Liver (tissue), 9 donors: ENCODE measurements around the gene KCNMA1. TPM values are rescaled to one million over a fixed set of nuclear protein-coding genes. Genes with fewer than 3 reads are reported as not detected.

Experiments
- DNase-seq: peaks from one replicate; pipeline ENCODE4 v3.0.0-alpha.2; 2017; ENCODE audit warnings: low spot score
- H3K27ac ChIP-seq, 2 donors: one replicate each; pipeline ENCODE4 v1.7.0; 2013; ENCODE audit warnings: inconsistent platforms in 2 of 2, low read length in 2 of 2, control low read depth in 1 of 2, low read depth in 1 of 2, mild to moderate bottlenecking in 1 of 2
- H3K27me3 ChIP-seq, 4 donors: one replicate each; pipeline versions ENCODE4 v1.6.1 to v1.7.0; 2013; ENCODE audit warnings: low read length in 3 of 4, inconsistent platforms in 1 of 4, mild to moderate bottlenecking in 1 of 4, moderate library complexity in 1 of 4; ENCODE audit not compliant: control insufficient read depth in 4 of 4, insufficient read depth in 4 of 4
- H3K36me3 ChIP-seq, 4 donors: one replicate each; pipeline versions ENCODE4 v1.6.1 to v1.7.0; 2013; ENCODE audit warnings: low read length in 3 of 4, mild to moderate bottlenecking in 3 of 4, low read depth in 1 of 4, moderate library complexity in 1 of 4; ENCODE audit not compliant: control insufficient read depth in 4 of 4, insufficient read depth in 3 of 4
- H3K4me1 ChIP-seq, 4 donors: one replicate each; pipeline versions ENCODE4 v1.6.1 to v1.7.0; 2013; ENCODE audit warnings: low read length in 3 of 4, mild to moderate bottlenecking in 3 of 4, moderate library complexity in 1 of 4; ENCODE audit not compliant: control insufficient read depth in 4 of 4, insufficient read depth in 4 of 4
- H3K4me3 ChIP-seq, 3 donors: one replicate each; pipeline versions ENCODE4 v1.6.1 to v1.7.0; 2013; ENCODE audit warnings: low read length in 3 of 3, control low read depth in 1 of 3, low read depth in 1 of 3, mild to moderate bottlenecking in 1 of 3
- H3K9ac ChIP-seq, 2 donors: one replicate each; pipeline ENCODE4 v1.7.0; 2013; ENCODE audit warnings: low read length in 2 of 2, mild to moderate bottlenecking in 2 of 2, moderate library complexity in 2 of 2, control low read depth in 1 of 2, low read depth in 1 of 2
- H3K9me3 ChIP-seq, 4 donors: one replicate each; pipeline versions ENCODE4 v1.6.1 to v1.7.0; 2013; ENCODE audit warnings: low read length in 3 of 4; ENCODE audit not compliant: control insufficient read depth in 4 of 4
- EGR1 ChIP-seq, 2 donors: IDR thresholded peaks; 2 replicates each; pipeline ENCODE4 v1.6.1; 2016 to 2018; ENCODE audit warnings: antibody characterized with exemption in 2 of 2, low read depth in 2 of 2
- FOXA1 ChIP-seq: IDR thresholded peaks from 2 replicates; pipeline ENCODE4 v1.6.1; 2016; ENCODE audit warnings: antibody characterized with exemption
- FOXA2 ChIP-seq: IDR thresholded peaks from 2 replicates; pipeline ENCODE4 v1.6.1; 2016; ENCODE audit warnings: antibody characterized with exemption
- GABPA ChIP-seq, 2 donors: IDR thresholded peaks in 1 of 2; conservative IDR thresholded peaks in 1 of 2; 2 replicates each; pipeline ENCODE4 v1.6.1; 2016; ENCODE audit warnings: antibody characterized with exemption in 2 of 2, mild to moderate bottlenecking in 1 of 2, moderate library complexity in 1 of 2
- HNF4A ChIP-seq, 2 donors: conservative IDR thresholded peaks; 2 replicates each; pipeline ENCODE4 v1.6.1; 2016; ENCODE audit warnings: antibody characterized with exemption in 2 of 2, mild to moderate bottlenecking in 2 of 2
- HNF4G ChIP-seq: IDR thresholded peaks from 2 replicates; pipeline ENCODE4 v1.6.1; 2016; ENCODE audit warnings: antibody characterized with exemption
- JUND ChIP-seq, 2 donors: IDR thresholded peaks; 2 replicates each; pipeline ENCODE4 v1.6.1; 2016; ENCODE audit warnings: antibody characterized with exemption in 2 of 2
- NR2F2 ChIP-seq: IDR thresholded peaks from 2 replicates; pipeline ENCODE4 v1.6.1; 2016; ENCODE audit warnings: antibody characterized with exemption
- RAD21 ChIP-seq, 2 donors: IDR thresholded peaks; 2 replicates each; pipeline ENCODE4 v1.6.1; 2016; ENCODE audit warnings: antibody characterized with exemption in 2 of 2, mild to moderate bottlenecking in 2 of 2
- RXRA ChIP-seq, 2 donors: IDR thresholded peaks; 2 replicates each; pipeline ENCODE4 v1.6.1; 2017 to 2018; ENCODE audit warnings: antibody characterized with exemption in 2 of 2, mild to moderate bottlenecking in 1 of 2
- SP1 ChIP-seq: IDR thresholded peaks from 2 replicates; pipeline ENCODE4 v1.6.1; 2018; ENCODE audit warnings: antibody characterized with exemption, mild to moderate bottlenecking
- TAF1 ChIP-seq: conservative IDR thresholded peaks from 2 replicates; pipeline ENCODE4 v1.6.1; 2016; ENCODE audit warnings: antibody characterized with exemption, mild to moderate bottlenecking
- YY1 ChIP-seq: IDR thresholded peaks from 2 replicates; pipeline ENCODE4 v1.6.1; 2016; ENCODE audit warnings: antibody characterized with exemption, mild to moderate bottlenecking
- WGBS: extraction: QIAGEN DNeasy Blood & Tissue Kit; methylation state at CpG from one replicate; pipeline ENCODE4 v1.1.7; 2013; 5-methylcytosine and 5-hydroxymethylcytosine counted together
- polyA plus RNA-seq, 2 donors: library from polyadenylated mRNA; stranded (reverse) in 1 of 2; unstranded in 1 of 2; fragments of 200-250 nt in 1 of 2; fragments of >200 nt in 1 of 2; fragmentation: Nextera tagmentation in 1 of 2; extraction: Ambion mirVana in 1 of 2; gene quantifications; one replicate each; pipeline versions ENCODE4 v1.2.1 to v1.2.3, GENCODE V29; 2013 to 2015
- total RNA-seq, 2 donors: library from RNA; depleted of rRNA; stranded (reverse); fragments of >200 nt; gene quantifications; one replicate each; pipeline ENCODE4 v1.2.3, GENCODE V29; 2014
- TF ChIP-seq, protein P1 (sequence below): IDR thresholded peaks from 2 replicates; pipeline ENCODE4 v1.6.1; 2016; ENCODE audit warnings: antibody characterized with exemption
- TF ChIP-seq, protein P2 (sequence below): IDR thresholded peaks from 2 replicates; pipeline ENCODE4 v1.6.1; 2016; ENCODE audit warnings: antibody characterized with exemption
- TF ChIP-seq, protein P3 (sequence below): fragments of 150-350 bp; IDR thresholded peaks from 2 replicates; pipeline ENCODE4 v1.5.1; 2017; ENCODE audit warnings: improper control_type of control experiment, low read depth, low read length; ENCODE audit not compliant: missing input control
- TF ChIP-seq, protein P4 (sequence below): IDR thresholded peaks from 2 replicates; pipeline ENCODE4 v1.6.1; 2016; ENCODE audit warnings: antibody characterized with exemption, mild to moderate bottlenecking
- TF ChIP-seq, protein P5 (sequence below): IDR thresholded peaks from 2 replicates; pipeline ENCODE4 v1.6.1; 2016; ENCODE audit warnings: antibody characterized with exemption
- donor health status: healthy.
- donor health status: healthy.
- donor health status: healthy.
- donor health status: healthy.
- donor health status: healthy.

KCNMA1 gene
- total and polyA plus RNA-seq, 4 donors, result 2.5 to 9.7 (median 4.7) TPM

DNA sequence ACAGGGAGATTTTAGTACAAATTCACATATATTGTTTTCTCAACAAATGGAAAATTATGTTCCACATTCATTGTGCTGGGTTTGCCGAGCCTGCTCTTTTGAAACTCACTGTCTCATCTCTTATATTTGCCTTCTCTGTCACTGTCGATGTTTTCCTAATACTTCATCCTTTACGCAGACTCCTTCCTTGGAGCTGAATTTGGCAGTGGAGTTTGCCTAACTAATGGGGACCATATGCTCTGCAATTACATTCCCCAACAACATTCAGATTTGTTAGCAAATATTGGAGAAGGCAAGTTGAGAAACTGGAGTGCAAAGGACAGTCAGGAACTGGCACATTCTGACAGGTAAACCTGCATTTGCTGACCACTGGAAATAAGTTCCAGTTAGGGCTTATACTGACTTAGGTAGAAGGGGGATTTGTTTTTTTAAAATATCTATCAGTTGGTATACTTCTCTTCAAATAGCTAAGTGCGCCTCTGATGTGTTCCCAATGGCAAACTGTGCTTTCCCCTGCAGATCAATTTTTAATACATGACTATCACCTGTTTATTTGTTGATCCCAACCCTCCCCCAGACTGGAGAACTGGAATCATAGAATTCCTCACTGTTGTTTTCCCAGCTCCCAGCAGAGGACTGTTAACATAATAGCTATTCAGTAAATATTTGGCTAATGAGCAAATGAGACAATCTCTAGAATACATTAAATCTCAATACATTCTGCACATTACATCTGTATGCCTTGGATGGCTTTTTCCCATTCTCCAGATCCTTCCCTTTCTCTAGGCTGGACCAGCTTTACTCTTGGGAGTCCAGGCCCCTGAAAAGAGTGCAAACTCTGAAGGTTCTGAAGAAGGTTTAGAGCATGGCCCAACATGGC, 769.3 kb downstream of the KCNMA1 start:
- Histone ChIP-seq H3K4me3 (no peak overlapping the region), H3K9ac (no peak overlapping the region), H3K4me1 (peaks cover 0 to 6% (median 0%) of the 10 kb centered on the region in 4 donors), H3K27ac (no peak overlapping the region), H3K9me3 (no peaks in the 10 kb centered on the region), H3K27me3 (no peaks in the 10 kb centered on the region), H3K36me3 (no peaks in the 10 kb centered on the region)
- WGBS, result 60% methylated on average over 4 of the region's 4 CpGs
- peak; percentile 22 to 44 for TF ChIP-seq HNF4A (conservative IDR thresholded peaks at IDR 0.05)
- no peak for TF ChIP-seq FOXA2
- TF ChIP-seq, protein P1, sequence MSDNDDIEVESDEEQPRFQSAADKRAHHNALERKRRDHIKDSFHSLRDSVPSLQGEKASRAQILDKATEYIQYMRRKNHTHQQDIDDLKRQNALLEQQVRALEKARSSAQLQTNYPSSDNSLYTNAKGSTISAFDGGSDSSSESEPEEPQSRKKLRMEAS, result no peak
- TF ChIP-seq, protein P2, sequence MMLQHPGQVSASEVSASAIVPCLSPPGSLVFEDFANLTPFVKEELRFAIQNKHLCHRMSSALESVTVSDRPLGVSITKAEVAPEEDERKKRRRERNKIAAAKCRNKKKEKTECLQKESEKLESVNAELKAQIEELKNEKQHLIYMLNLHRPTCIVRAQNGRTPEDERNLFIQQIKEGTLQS, result no peak
- DNase-seq, result no peak

DNA sequence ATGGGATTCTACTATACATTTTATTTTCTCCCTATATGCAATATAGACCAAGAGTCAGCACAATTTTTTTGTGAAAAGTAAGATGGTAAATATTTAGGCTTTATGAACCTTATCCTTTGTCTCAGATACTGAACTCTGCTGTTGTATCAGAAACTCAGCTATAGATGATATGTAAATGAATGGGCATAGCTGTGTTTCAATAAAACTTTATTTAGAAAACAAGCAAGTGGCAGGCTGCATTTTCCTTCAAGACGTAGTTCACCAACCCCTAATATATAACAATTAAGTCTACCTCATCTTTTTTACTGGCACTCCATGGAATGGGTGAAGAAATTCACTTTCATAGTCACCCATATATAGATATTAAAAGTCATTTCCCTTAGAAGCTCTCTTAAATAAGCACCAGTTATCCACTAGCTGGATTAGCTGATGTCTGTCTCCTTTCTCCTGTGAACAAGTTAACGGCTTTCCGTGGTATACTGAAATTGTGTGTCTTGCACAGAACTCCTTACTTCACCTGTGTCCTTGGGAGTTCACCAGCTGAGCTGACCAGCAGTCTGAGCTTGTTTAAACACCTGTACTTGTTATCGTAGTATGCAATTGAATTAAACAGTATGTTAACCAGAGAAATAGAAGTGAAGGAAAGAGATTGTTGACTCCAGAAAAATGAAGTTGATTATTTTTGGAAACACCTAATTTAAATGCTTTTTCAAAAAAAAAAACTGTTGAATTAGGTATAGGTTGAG, 770.6 kb downstream of the KCNMA1 start:
- Histone ChIP-seq H3K9me3 (no peaks in the 10 kb centered on the region), H3K4me3 (no peak overlapping the region), H3K9ac (no peak overlapping the region), H3K4me1 (peaks cover 0 to 6% (median 0%) of the 10 kb centered on the region in 4 donors), H3K27ac (no peak overlapping the region), H3K27me3 (no peaks in the 10 kb centered on the region), H3K36me3 (no peaks in the 10 kb centered on the region)
- DNase-seq, result no peak
- WGBS, result 92% methylated on average over 4 of the region's 4 CpGs
- TF ChIP-seq TAF1 (no peak), NR2F2 (no peak), JUND (IDR thresholded peaks at IDR 0.05) (no peak), RXRA (IDR thresholded peaks at IDR 0.05) (no peak), YY1 (no peak), HNF4G (no peak), SP1 (no peak), FOXA1 (no peak), HNF4A (conservative IDR thresholded peaks at IDR 0.05) (no peak), EGR1 (IDR thresholded peaks at IDR 0.05; ENCODE audit: low read depth in 2 of 2) (no peak), GABPA (IDR thresholded peaks at IDR 0.05 in 1 of 2, conservative IDR thresholded peaks at IDR 0.05 in 1 of 2) (no peak), RAD21 (IDR thresholded peaks at IDR 0.05) (no peak), FOXA2 (no peak)
- TF ChIP-seq, protein P3, sequence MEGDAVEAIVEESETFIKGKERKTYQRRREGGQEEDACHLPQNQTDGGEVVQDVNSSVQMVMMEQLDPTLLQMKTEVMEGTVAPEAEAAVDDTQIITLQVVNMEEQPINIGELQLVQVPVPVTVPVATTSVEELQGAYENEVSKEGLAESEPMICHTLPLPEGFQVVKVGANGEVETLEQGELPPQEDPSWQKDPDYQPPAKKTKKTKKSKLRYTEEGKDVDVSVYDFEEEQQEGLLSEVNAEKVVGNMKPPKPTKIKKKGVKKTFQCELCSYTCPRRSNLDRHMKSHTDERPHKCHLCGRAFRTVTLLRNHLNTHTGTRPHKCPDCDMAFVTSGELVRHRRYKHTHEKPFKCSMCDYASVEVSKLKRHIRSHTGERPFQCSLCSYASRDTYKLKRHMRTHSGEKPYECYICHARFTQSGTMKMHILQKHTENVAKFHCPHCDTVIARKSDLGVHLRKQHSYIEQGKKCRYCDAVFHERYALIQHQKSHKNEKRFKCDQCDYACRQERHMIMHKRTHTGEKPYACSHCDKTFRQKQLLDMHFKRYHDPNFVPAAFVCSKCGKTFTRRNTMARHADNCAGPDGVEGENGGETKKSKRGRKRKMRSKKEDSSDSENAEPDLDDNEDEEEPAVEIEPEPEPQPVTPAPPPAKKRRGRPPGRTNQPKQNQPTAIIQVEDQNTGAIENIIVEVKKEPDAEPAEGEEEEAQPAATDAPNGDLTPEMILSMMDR, result no peak
- TF ChIP-seq, protein P1, result no peak
- TF ChIP-seq, protein P4, sequence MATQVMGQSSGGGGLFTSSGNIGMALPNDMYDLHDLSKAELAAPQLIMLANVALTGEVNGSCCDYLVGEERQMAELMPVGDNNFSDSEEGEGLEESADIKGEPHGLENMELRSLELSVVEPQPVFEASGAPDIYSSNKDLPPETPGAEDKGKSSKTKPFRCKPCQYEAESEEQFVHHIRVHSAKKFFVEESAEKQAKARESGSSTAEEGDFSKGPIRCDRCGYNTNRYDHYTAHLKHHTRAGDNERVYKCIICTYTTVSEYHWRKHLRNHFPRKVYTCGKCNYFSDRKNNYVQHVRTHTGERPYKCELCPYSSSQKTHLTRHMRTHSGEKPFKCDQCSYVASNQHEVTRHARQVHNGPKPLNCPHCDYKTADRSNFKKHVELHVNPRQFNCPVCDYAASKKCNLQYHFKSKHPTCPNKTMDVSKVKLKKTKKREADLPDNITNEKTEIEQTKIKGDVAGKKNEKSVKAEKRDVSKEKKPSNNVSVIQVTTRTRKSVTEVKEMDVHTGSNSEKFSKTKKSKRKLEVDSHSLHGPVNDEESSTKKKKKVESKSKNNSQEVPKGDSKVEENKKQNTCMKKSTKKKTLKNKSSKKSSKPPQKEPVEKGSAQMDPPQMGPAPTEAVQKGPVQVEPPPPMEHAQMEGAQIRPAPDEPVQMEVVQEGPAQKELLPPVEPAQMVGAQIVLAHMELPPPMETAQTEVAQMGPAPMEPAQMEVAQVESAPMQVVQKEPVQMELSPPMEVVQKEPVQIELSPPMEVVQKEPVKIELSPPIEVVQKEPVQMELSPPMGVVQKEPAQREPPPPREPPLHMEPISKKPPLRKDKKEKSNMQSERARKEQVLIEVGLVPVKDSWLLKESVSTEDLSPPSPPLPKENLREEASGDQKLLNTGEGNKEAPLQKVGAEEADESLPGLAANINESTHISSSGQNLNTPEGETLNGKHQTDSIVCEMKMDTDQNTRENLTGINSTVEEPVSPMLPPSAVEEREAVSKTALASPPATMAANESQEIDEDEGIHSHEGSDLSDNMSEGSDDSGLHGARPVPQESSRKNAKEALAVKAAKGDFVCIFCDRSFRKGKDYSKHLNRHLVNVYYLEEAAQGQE, result no peak
- TF ChIP-seq, protein P5, sequence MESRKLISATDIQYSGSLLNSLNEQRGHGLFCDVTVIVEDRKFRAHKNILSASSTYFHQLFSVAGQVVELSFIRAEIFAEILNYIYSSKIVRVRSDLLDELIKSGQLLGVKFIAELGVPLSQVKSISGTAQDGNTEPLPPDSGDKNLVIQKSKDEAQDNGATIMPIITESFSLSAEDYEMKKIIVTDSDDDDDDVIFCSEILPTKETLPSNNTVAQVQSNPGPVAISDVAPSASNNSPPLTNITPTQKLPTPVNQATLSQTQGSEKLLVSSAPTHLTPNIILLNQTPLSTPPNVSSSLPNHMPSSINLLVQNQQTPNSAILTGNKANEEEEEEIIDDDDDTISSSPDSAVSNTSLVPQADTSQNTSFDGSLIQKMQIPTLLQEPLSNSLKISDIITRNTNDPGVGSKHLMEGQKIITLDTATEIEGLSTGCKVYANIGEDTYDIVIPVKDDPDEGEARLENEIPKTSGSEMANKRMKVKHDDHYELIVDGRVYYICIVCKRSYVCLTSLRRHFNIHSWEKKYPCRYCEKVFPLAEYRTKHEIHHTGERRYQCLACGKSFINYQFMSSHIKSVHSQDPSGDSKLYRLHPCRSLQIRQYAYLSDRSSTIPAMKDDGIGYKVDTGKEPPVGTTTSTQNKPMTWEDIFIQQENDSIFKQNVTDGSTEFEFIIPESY, result no peak
